CD4-positive, alpha-beta T cell treated with Interleukin-15 for 1 hour (primary cell): ENCODE measurements around the gene TMEM254.
"Not testable (repeated sequence)": the region's sequence is repeated elsewhere in the genome, so short reads cannot be mapped to it uniquely, and the experiment has no call there.

Experiments used
- DNase-seq: peaks from one replicate; pipeline ENCODE4 v3.0.0-alpha.2; 2020

The TMEM254 gene

GRCh38 chr10:80133687-80134086, 55.2 kb downstream of the TMEM254 start:
- DNase-seq, result not testable (repeated sequence)

GRCh38 chr10:80136134-80136571, 57.7 kb downstream of the TMEM254 start:
- DNase-seq, result no peak

GRCh38 chr10:80137031-80137862, 58.8 kb downstream of the TMEM254 start:
- DNase-seq, result no peak

- no peak for DNase-seq
Measured at GRCh38 chr10:80137920-80138319, 59.5 kb downstream of the TMEM254 start.

GRCh38 chr10:80139265-80139664, 60.8 kb downstream of the TMEM254 start:
- no peak for DNase-seq

GRCh38 chr10:80140251-80140650, 61.8 kb downstream of the TMEM254 start:
- DNase-seq, result no peak

GRCh38 chr10:80141696-80142460, 63.4 kb downstream of the TMEM254 start:
- no peak for DNase-seq
